Measurements from ENCODE around the gene PLXNB1.

The PLXNB1 gene

DNA sequence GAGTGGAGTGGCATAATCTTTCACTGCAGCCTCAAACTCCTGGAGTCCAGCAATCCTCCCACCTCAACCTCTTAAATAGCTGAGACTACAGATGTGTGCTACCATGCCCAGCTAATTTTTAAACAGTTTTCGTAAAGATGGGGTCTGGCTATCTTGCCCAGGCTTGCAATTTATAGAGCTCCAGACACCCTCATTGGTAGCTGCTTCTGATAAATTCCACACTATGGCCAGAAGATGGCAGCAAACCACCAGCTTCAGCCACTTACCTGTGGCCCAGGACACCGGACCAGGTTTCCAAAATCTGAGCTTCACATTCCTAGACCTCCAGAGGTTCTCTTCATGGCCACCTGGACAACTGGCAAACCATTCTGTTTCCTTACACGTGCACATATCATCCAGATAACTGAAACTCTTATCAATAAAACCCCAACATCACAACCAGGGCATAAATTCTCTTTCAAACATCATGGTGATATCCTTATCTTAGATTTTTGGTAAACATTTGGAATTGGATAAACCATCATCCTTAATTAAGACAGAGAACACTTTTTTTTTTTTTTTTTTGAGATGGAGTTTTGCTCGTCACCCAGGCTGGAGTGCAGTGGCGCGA, 29.0 kb downstream of the PLXNB1 start:
- H3K27me3 Mint-ChIP-seq, result peaks cover 11% of the 10 kb centered on the region
- DNase-seq (peak; percentile 57 to 61), ATAC-seq (peak; percentile 79)
- peak overlapping the region in 1 of 2 donors; percentile 85 for H3K27ac Mint-ChIP-seq
- no peak overlapping the region for H3K4me3 Mint-ChIP-seq
- H3K9me3 Mint-ChIP-seq, result no peaks in the 10 kb centered on the region
- no peaks in the 10 kb centered on the region for H3K4me1 Mint-ChIP-seq

DNA sequence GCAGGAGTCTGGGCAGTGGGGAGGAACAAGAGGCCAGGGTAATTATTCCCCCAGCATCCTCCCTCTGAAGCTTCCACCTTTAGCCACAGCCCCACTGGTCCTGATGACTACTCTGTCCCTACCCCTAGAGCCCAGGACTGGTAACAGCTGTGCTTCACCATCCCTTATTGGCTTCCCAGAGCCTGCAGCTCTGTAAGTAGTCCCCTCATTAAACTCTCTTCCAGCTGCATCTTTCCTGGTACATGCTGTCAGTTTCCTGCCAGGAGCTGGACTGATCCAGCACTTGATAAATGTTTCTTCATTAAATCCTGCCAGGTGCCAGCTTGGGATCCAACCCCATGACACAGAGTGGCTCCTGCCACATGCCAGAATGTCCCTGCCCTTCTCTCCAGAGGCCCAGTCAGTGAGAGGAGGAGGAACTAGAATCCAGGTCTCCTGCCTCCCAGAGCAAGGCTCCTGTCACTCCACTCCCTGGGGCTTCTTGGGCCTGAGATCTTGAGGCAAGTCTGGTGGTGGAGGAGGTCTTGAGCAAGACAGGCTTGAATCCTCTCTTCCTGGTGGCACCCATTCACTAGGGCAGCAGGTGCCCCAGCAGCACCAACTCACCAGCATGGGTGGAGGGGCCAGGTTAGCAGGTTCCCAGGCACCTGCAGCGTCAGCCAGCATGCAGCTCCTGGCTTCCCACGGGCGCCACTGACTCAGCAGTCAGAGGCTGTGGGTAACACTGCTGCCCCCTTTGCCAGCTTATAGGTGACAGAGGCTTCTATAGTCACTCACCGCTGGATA, 30.3 kb downstream of the PLXNB1 start:
- H3K27ac Mint-ChIP-seq, result no peak overlapping the region
- H3K9me3 Mint-ChIP-seq, result no peaks in the 10 kb centered on the region
- no peaks in the 10 kb centered on the region for H3K4me1 Mint-ChIP-seq
- H3K27me3 Mint-ChIP-seq, result peaks cover 14% of the 10 kb centered on the region
- H3K4me3 Mint-ChIP-seq, result no peak overlapping the region
- ATAC-seq (no peak), DNase-seq (peak in 1 of 2 donors; percentile 7)

DNA sequence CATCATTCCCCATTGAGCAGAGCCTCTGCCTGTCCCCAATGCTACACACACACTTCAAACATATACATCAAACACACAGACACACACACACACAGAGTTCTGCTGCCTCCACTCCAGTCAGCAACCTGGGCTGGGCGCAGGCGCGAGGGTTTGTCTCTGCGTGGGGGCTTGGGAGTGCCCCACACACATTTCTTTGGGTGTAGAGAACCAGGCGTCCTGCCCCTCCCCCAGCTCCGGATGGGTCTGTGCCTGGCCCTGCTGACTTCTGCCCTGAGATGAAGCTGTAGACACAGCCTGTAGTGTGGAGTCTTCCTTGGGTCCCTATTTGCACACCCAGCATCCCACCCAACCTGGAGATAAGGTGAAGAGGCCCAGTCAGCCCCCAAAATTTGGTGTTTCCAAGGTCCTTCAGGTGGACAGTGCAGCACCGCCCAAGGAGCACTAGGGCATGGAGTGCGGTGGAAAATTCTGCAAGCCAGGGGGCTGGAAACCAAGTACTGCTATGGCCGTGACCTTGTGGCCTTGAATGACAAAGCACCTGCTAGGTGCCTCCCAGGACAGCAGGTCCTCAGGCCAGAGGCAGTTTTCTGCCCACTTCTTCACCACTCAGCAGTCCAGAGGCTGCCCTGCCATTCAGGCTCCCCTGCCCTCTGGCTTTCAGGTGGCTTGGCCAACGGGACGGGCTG, 31.0 kb downstream of the PLXNB1 start:
- no peak overlapping the region for H3K27ac Mint-ChIP-seq

DNA sequence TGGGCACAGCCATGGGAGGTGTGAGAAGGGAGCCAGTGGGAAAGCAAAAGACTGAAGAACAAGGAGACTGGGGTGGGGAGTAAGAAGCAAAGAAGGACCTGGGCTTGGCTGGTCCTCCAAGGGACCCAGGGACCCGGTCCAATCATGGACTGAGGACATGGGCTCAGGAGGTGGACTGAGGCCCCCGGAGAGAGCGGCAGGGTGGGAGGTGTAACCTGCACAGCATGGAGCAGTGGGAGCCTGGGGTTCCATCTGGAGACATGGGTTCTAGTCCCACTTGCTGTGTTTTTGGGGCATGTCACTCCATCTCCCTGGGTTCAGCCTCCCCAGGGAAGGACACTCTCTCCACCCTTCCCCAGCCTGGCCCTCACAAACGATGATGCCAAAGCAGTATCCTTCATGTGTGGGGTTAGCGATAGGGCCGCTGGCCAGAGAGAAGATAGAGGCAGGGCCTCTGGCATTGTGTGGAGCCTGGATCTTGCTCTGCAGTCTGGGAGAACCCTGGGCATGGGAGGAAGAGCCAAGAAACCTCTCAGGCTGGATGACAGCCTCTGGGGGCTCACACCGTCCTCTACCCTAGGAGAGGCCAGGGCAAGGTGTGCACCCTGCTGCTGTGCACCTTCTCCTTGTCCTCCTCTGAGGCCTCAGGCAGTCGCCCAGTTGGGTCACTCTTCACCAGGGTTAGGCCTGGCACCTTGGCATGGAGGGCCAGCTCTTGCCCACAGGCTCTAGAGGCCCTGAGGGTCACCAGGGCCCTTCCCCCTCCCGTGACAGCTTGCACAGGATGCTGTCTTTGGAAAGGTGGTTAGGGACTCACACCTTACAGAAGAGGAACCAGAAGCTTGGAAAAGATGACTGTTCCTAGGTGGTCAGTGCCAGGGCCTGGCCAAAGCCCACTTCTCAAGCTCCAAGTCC, 31.9 kb downstream of the PLXNB1 start:
- ATAC-seq (no peak), DNase-seq (peak in 1 of 2 donors; percentile 6)
- Mint-ChIP-seq H3K27me3 (peaks cover 14% of the 10 kb centered on the region), H3K4me3 (no peak overlapping the region), H3K9me3 (no peaks in the 10 kb centered on the region), H3K27ac (no peak overlapping the region), H3K4me1 (no peaks in the 10 kb centered on the region)

More for the DNA sequence above, 31.0 kb downstream of the PLXNB1 start:
- Mint-ChIP-seq H3K27me3 (peaks cover 14% of the 10 kb centered on the region), H3K4me3 (no peak overlapping the region), H3K9me3 (no peaks in the 10 kb centered on the region), H3K4me1 (no peaks in the 10 kb centered on the region)
- DNase-seq (peak in 1 of 2 donors; percentile 6), ATAC-seq (no peak)

DNA sequence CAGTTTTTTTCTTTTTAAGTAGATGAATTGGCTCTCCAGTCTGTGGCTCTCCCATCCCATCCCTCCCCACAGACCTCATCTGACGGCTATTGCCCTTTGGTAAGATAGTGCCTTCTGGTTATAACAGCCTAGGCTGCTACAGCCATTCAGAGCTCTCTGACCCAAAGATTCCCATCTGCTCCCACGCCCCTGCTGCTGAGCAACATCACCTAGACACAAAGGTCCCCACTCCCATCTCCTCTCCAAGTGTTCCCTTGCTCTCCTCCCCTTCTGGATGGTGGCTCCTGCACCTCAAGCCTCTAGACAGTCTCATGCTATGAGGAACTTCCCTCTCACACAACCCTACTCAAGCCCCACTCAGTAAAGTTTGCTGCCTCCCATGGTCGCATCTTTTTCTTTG, 34.2 kb downstream of the PLXNB1 start:
- Mint-ChIP-seq H3K27ac (no peak overlapping the region), H3K9me3 (no peaks in the 10 kb centered on the region), H3K4me1 (no peaks in the 10 kb centered on the region), H3K27me3 (peaks cover 14% of the 10 kb centered on the region), H3K4me3 (no peak overlapping the region)
- ATAC-seq, result no peak
- no peak for DNase-seq

DNA sequence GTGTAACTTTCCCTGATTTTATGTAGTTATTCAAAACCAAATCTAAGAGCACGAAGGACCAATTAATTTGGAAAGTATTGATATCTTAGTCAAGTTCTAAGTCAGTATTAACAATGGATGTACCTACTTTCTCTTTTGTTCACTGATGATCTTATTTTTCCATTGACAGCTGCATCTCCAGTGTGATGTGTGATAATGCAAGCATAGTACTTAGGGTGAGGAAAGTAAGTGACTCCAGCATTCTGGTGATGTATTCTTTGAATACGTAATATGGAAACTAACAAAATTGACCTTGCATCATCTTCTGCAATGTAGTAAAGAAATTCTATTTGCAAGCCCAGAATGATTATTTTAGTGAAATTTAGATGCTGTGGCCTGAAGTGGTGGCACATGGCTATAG, 35.5 kb downstream of the PLXNB1 start:
- Mint-ChIP-seq H3K27me3 (peaks cover 9% of the 10 kb centered on the region), H3K27ac (peak overlapping the region in 1 of 2 donors; percentile 23), H3K9me3 (no peaks in the 10 kb centered on the region), H3K4me1 (no peaks in the 10 kb centered on the region), H3K4me3 (no peak overlapping the region)
- DNase-seq (no peak), ATAC-seq (no peak)

DNA sequence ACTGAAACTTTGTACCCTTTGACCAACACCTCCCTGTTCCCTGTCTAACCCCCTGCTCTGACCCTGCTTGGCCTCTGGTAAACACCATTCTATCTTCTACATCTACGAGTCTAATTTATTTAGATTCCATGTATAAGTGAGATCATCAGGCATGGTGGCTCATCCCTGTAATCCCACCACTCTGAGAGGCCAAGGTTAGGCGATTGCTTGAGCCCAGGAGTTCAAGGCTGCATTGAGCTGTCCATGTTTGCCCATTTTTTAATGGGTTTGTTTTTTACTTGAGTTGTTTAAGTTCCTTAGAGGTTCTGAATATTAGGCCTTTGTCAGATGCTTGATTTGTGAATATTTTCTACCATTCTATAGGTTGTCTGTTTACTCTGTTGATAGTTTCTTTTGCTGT, 40.9 kb downstream of the PLXNB1 start:
- no peak overlapping the region for H3K27ac Mint-ChIP-seq
- DNase-seq, result no peak
- no peak overlapping the region for H3K4me3 Mint-ChIP-seq
- peaks cover 13% of the 10 kb centered on the region for H3K27me3 Mint-ChIP-seq
- H3K4me1 Mint-ChIP-seq, result no peaks in the 10 kb centered on the region
- H3K9me3 Mint-ChIP-seq, result no peaks in the 10 kb centered on the region
- no peak for ATAC-seq

DNA sequence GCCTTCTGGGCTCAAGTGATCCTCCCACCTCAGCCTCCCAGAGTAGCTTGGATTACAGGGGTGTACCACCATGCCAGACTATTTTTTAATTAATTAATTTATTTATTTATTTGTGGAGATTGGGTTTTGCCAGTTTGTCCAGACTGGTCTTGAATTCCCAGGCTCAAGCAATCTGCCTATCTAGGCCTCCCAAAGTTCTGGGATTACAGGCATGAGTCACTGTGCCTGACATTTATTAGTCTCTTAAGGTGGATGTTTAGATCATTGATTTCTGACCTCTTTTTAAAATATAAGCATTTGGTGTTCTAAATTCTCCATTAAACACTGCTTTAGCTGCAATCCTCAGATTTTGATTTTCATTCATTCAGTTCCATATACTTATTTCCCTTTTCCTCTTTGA, 42.3 kb downstream of the PLXNB1 start:
- ATAC-seq, result no peak
- Mint-ChIP-seq H3K4me1 (no peaks in the 10 kb centered on the region), H3K9me3 (no peaks in the 10 kb centered on the region), H3K27me3 (peaks cover 26% of the 10 kb centered on the region), H3K4me3 (no peak overlapping the region), H3K27ac (no peak overlapping the region)
- no peak for DNase-seq

DNA sequence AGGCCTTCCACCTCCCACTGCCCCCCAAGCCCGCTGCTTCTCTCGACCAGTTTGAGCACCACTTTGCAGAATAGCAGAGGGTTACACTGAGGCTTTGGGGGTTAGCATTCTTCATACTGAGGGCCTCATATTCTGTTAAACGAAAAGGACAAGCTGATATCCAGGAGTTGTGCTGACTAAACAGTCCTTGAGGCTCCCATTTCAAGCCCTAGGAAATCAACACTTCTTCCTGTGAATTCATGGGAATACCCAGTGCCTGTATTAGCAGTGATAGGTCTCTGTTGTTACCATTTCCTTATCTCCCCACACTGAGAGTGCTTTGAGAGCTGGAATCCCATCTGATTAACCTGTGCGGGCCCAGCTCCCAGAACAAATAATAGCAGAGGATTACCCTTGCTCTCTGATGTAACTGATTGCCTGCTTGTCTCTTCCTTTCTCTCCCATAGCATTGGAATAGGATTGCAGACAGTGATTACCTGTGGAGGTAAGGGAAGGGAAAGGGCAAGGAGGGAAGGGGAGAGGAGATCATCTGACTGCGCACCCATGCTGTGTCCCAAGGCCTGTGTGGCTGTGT, 56.9 kb downstream of the PLXNB1 start:
- DNase-seq (no peak), ATAC-seq (no peak)
- Mint-ChIP-seq H3K27ac (peak overlapping the region in 1 of 2 donors; percentile 1), H3K4me3 (no peak overlapping the region), H3K27me3 (no peaks in the 10 kb centered on the region), H3K9me3 (no peaks in the 10 kb centered on the region), H3K4me1 (no peaks in the 10 kb centered on the region)

DNA sequence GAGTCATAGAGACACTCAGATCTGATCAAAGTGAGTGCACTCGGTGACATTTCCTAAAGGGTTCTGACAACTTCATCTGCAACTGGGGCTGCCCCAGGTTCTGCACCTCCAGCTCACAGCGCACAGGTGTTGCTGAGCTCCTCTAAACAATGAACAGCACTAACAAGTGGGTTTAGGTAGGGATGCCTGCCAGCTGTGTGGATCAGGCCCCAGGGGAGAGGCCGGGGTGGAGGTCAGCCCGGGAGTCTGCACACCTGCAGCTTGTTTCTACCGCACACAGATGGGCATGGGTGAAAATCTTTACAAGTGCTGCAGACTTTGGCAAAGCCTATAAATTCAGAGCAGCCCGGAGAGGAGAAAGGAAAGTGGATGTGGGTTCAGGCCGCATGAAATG, 57.5 kb downstream of the PLXNB1 start:
- no peak overlapping the region for H3K27ac Mint-ChIP-seq
- H3K27me3 Mint-ChIP-seq, result no peaks in the 10 kb centered on the region
- H3K4me1 Mint-ChIP-seq, result no peaks in the 10 kb centered on the region
- no peaks in the 10 kb centered on the region for H3K9me3 Mint-ChIP-seq
- no peak overlapping the region for H3K4me3 Mint-ChIP-seq
- ATAC-seq, result no peak
- DNase-seq, result no peak

DNA sequence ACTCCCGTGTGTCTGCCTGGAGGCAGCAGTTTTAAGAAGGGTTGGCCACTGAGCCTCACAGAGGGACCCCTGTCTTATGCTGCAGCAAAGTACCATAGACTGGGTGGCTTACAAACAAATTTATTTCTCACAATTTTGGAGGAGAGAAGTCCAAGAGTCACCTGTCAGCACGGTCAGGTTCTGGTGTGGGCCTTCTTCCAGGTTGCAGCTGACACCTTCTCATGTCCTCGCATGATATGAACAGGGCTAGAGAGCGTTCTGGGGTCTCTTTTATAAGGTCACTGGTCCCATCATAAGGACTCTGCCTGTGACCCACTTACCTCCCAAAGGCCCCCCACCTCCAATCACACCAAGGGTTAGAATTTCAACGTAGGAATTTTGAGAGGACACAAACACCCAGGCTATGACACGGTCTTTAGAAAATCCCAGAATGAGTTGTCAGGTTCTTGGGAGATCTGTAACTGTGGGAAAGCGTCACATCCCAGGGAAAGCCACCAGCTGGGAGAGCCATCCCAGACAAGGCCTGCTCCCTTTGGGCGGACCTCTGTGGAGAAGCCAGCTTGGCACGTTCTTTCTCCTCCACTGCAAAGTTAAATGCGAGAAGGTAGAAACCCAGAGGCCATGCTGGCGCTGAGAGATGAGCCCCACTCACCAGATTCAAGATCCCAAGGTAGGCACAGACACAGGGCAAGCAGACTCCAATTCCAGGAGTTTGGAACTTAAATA, 58.1 kb downstream of the PLXNB1 start, which contains the start of gene FBXW12:
Gene FBXW12 (plus strand): TSS at position 569 of the 726 bp plus-strand sequence. CDS start 549 bp downstream, outside the sequence.
- H3K4me1 Mint-ChIP-seq, result no peaks in the 10 kb centered on the region
- H3K27me3 Mint-ChIP-seq, result no peaks in the 10 kb centered on the region
- no peak within 1 kb of the TSS for H3K4me3 Mint-ChIP-seq
- DNase-seq (no peak), ATAC-seq (no peak)
- H3K27ac Mint-ChIP-seq, result no peak within 1 kb of the TSS
- H3K9me3 Mint-ChIP-seq, result no peaks in the 10 kb centered on the region

DNA sequence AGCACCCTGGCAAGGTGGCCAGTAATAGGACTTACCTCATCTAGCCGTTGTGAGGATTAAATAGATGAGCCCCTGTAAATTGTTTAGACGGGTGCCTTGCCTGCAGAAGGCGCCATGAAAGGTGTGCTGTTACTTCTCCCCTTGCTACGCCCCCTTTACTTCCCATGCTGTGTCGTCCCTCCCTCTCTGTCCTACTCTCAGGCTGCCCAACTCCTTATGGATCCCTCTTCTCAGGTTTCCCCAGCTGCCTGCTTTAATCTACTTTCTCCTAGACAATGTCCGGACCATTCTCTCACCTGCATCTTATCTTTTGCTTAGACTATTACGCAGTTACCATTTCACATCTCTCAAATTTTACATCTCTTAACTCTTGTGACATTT, 59.6 kb downstream of the PLXNB1 start:
- no peak overlapping the region for H3K27ac Mint-ChIP-seq

DNA sequence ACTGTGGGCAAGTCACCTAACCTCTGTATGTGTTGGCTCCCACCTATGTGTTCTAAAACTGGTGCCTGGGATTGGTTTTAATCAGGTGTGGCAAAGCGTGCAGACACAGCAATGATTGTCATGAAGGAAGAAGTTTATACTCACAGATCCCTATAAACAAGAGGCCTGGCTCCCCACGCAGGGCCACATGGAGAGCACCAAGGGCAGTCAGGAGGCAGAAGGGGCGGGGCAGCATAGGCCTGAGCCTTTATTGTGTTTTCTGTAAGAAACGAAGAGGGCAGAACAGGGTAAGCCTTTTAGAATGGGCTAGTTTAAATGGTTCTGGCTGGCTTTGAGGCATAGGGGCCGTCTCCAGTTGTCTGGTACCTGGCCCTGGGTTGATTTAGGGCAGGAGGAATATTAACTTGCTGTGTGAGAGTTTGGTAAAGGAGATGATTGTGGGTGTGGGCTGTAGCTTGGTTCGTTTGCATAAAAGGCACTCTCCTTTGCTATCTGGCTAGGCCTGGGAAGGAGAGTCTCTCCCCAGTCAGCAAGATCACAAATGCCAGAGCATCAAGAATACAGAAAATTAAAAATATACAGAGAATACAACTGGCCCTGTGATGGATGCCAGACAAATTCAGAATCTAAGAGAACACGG, 60.1 kb downstream of the PLXNB1 start:
- no peak overlapping the region for H3K4me3 Mint-ChIP-seq
- no peak for DNase-seq
- H3K27me3 Mint-ChIP-seq, result no peaks in the 10 kb centered on the region
- no peak overlapping the region for H3K27ac Mint-ChIP-seq
- ATAC-seq, result no peak
- H3K9me3 Mint-ChIP-seq, result peaks cover 2 to 3% of the 10 kb centered on the region in 2 donors
- no peaks in the 10 kb centered on the region for H3K4me1 Mint-ChIP-seq

More for the DNA sequence above, 59.6 kb downstream of the PLXNB1 start:
- Mint-ChIP-seq H3K27me3 (no peaks in the 10 kb centered on the region), H3K4me3 (no peak overlapping the region), H3K4me1 (no peaks in the 10 kb centered on the region), H3K9me3 (no peaks in the 10 kb centered on the region)
- ATAC-seq (no peak), DNase-seq (no peak)

DNA sequence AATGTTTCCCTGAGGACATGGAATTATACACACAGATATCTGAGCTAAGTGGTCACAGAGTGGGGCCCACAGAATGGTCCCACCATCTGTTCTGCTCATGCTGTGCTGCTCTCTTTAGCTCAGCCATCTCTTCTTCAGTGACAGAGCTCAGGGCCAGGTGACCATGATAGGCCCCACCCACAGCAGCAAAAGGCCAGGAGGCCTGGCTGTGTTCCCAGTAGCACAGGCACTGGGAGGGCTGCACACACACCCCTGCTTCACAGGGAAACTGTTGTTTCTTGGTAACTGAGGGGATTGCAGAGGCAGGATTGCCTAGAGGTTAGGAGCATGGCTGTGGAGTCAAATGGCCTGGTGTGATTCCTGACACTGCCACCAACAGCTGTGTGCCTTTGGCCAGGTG, 62.7 kb downstream of the PLXNB1 start:
- H3K4me1 Mint-ChIP-seq, result no peaks in the 10 kb centered on the region
- no peak overlapping the region for H3K4me3 Mint-ChIP-seq
- no peak overlapping the region for H3K27ac Mint-ChIP-seq
- no peak for DNase-seq
- ATAC-seq, result no peak
- peaks cover 9 to 15% of the 10 kb centered on the region in 2 donors for H3K9me3 Mint-ChIP-seq
- H3K27me3 Mint-ChIP-seq, result no peaks in the 10 kb centered on the region

Data from stimulated activated naive CD8-positive, alpha-beta T cell treated with anti-CD3 and anti-CD28 coated beads, Interleukin-15, amount 100 ng/mL, for 72 hours (primary cell).